B cell (primary cell): ENCODE measurements around the gene MACIR.

Experiments used
- CTCF ChIP-seq: fragments of 200-600 bp; IDR thresholded peaks from one replicate; pipeline ENCODE4 v1.8.0; 2022; ENCODE audit warnings: antibody characterized with exemption, mild to moderate bottlenecking
- EZH2 ChIP-seq: IDR thresholded peaks from 2 replicates; pipeline ENCODE4 v1.6.1; 2012; ENCODE audit warnings: borderline replicate concordance, low read depth, mild to moderate bottlenecking, moderate library complexity, low read length; ENCODE audit not compliant: insufficient read depth, poor library complexity, severe bottlenecking

GRCh38 chr5:103327893-103328292 lies 69.3 kb downstream of the MACIR start:
- TF ChIP-seq CTCF: no peak
- no peak for TF ChIP-seq EZH2
